Middle frontal gyrus (tissue), 1 donor: ENCODE measurements around the gene KRT25.

Experiments used
- DNase-seq: peaks from one replicate; pipeline ENCODE4 v3.0.0-alpha.2; 2015; ENCODE audit warnings: low spot score; ENCODE audit errors: extremely low spot score

The KRT25 gene

GRCh38 chr17:40755231-40755630 is at the start of gene KRT25:
TSS of gene KRT25 (minus strand) at chr17:40755331. CDS start at chr17:40755271, 60 bp downstream.
- no peak for DNase-seq

GRCh38 chr17:40803617-40804082 is 48.5 kb upstream of the KRT25 start:
- peak; percentile 14 for DNase-seq

DNA sequence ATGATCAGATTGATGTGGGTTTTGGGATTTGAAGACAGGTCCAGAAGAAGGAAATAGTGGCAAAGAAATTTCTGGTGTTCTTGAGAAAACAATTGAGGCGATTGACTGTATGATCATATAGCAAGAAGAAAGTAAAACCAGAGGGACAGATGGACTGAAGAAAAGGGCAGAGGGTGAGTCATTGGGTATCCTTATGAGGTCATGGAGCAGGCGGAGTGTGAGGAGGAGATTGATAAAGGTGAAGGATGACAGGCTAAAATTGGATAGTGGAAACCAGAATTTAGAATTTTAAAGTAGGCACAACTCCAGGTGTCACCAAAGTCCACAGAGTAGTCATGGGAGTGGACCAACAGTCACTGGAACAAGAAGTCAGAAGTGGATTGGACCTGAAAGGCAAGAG is 46.0 kb upstream of the KRT25 start:
- DNase-seq, result no peak

GRCh38 chr17:40800381-40800780 is 45.2 kb upstream of the KRT25 start:
- DNase-seq, result no peak

GRCh38 chr17:40799859-40800258 is 44.7 kb upstream of the KRT25 start, which contains the start of gene KRT28:
TSS of gene KRT28 (minus strand) at chr17:40799959. CDS start at chr17:40799893, 66 bp downstream.
- no peak for DNase-seq

DNA sequence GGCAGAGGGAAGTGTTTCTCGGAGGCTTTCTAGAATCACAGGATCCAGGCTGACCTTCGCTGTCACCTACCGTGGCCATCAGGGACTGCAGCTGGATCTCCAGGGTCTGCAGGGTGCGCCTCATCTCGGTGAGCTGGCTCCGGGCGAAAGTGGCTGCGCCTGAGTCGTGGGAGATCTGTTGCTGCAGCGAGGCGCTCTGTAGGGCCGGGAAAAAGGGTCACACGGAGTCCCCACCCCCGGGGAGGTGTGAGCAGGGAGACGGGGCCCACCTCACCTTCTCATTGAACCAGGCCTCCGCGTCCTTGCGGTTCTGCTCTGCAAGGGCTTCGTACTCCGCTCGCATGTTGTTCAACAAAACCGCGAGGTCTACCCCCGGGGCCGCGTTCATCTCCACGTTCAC is 41.7 kb upstream of the KRT25 start:
- no peak for DNase-seq

GRCh38 chr17:40795019-40795667 is 40.0 kb upstream of the KRT25 start:
- DNase-seq, result no peak

DNA sequence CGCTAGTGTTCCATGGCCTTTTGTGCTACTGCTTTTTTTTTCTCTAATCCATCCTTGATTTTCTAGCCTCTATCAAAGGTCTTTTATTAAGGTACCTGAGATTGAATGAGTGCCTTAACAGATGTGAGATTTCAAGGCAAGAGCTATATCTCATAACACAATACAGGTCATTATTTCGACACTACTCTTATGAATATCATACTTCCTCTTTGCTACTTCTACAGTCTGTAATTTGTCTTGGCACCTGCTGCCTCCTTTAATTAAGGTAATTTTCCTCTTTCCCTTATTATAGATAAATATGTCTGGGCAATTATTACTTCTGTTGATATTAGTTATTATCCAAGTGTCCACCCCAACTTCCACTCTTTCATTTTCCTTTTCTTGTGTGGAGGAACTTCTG is 39.3 kb upstream of the KRT25 start:
- DNase-seq, result no peak

- DNase-seq, result no peak
Measured at GRCh38 chr17:40793832-40794231, 38.7 kb upstream of the KRT25 start.

- no peak for DNase-seq
Measured at GRCh38 chr17:40791787-40792436, 36.8 kb upstream of the KRT25 start.

DNA sequence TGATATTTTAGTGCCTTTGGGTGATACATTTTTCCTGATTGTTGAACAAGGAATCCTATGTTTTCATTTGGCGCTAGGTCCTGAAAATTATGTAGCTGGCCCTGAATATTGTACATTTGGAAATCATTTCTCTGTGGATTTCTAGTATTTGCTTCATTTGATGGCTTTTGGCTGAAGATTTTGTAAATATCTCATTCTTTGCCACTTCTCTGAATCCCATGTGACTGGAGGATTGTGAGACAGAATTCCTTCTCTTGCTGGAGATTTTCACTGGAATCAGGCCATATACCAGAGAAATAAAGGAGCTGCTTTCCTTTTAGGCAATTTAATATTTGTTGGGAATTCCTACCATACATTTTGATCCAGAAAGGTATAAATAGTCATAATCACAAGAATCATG is 36.0 kb upstream of the KRT25 start:
- no peak for DNase-seq

- no peak for DNase-seq
Measured at GRCh38 chr17:40782450-40782849, 27.3 kb upstream of the KRT25 start, which contains the start of gene KRT27. TSS of gene KRT27 (minus strand) at chr17:40782550. CDS start at chr17:40782493, 57 bp downstream.

DNA sequence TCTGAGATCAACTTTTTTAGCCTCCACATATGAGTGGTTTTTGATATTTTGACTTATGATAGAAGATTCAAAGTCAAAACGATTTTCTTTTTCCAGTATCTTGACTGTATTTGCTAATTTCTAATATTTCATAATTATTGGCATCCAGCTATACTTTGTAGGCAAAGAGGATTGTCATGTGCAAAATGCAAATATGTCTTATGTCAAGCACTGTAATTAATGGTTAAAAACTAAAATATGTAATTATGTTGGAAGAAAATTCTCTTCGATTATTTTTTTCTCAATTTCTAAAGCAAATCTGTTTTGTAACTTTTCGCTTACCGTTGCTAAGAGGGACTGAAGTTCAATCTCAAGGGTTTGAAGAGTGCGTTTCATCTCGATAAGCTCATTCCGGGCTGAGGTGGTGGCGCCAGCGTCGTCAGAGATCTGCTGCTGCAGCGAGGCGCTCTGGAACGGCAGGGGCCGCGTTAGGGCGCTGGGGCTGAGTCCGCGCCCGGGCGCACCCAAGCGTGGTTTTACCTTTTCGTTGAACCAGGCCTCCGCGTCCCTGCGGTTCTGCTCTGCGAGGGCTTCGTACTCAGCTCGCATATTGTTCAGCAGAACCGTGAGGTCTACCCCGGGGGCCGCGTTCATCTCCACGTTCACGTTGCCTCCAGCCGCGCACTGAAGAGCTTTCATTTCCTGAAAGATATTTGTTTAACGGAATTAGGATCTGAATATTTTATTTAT is 24.2 kb upstream of the KRT25 start:
- no peak for DNase-seq

GRCh38 chr17:40778461-40778860 is 23.3 kb upstream of the KRT25 start:
- DNase-seq, result no peak

- DNase-seq, result no peak
Measured at GRCh38 chr17:40777971-40778370, 22.8 kb upstream of the KRT25 start.

DNA sequence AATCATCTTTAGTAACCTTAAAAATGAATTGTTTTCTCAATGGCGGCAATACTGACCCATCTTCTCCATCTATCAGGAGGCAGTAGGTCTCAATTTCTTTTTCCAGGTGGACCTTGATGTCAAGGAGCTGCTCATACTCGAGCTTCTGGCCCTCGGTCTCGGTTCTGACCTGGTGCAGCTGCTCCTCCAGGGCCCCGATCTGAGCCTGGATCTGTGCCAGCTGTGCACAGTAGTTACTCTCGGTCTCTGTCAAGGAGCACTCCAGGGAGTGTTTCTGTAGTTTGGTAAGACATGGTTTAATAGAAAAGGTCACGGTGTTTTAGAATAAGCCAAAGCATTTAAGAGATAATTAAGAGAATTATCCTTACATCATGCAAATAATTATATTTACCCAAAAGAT is 22.3 kb upstream of the KRT25 start:
- no peak for DNase-seq

DNA sequence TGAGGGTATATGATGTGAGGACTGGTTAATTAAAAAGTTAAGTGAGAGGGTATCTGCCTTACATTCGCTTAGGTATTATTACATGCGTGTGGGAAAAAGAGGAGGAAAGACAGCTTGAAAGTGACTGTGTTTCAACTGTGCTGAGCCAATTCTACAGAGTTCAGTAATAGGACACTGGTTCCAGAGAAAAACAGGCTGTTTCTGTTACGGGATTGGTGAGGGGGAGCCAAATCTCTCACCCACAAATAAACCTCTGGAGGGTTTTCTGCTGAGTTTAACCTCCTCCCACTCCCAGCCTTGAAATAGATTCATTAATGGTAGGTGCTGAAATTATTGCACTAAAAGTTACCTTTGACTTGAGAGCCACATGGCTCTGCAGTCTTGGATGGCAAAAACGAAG is 20.8 kb upstream of the KRT25 start:
- no peak for DNase-seq

- no peak for DNase-seq
Measured at GRCh38 chr17:40772101-40772500, 17.0 kb upstream of the KRT25 start, which contains the start of gene KRT26. TSS of gene KRT26 (minus strand) at chr17:40772201. CDS start at chr17:40772113, 88 bp downstream.

DNA sequence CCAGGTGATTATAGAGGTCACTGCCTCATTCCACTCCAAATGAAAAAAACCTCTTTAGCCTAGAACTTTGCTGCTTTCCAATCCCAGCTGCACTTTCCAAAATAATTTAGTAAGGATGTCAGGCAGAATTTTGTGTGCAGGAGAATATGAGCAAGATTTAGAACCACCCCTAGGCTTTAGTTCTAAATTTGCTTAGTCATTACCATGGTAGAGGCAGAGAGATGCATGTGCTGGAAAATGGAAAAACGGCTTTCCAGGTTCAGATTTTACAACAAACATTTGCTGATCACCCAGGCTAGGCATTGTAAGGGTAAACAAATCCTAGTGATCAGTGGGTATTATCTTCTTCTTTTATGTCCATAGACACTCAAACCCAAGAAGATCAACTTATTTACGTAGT is 10.5 kb upstream of the KRT25 start:
- no peak for DNase-seq

DNA sequence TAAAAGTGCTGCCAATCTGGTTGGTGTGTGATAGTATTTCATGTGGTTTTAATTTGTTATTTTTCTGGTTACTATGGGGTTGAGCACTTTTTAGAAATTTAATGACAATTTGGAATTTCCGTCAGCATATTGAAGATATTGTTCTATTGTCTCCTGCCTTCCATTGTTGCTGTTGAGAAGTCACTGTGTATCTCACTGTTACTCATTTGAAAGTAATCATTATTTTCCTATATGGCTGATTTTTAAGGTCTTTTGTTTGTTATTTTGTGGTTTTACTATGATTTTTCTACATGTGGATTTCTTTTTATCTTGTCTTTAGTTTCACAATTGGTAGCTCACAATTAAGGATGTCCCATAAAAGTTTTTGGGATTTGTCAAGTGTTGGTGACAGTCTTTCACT is 8.6 kb upstream of the KRT25 start:
- no peak for DNase-seq

GRCh38 chr17:40760105-40761016 is 5.2 kb upstream of the KRT25 start:
- no peak for DNase-seq
